ENCODE measurements around the gene TCAF2. TPM values are rescaled to one million over a fixed set of nuclear protein-coding genes. Genes with fewer than 3 reads are reported as not detected.
"Not testable (repeated sequence)": the region's sequence is repeated elsewhere in the genome, so short reads cannot be mapped to it uniquely, and the experiment has no call there.

Gene TCAF2
- total and polyA plus RNA-seq, 2 donors (not counting 1 experiment from before 2014, with no cell fraction given): 4.1 to 15.9 TPM

GRCh38 chr7:143598086-143598485 lies 22.7 kb upstream of the TCAF2 start:
- H3K79me2 ChIP-seq (ENCODE audit: control insufficient read depth, insufficient read depth, low read length); H3K36me3 ChIP-seq (replicated peaks in 1 of 2; ENCODE audit: control extremely low read depth in 1 of 2, control insufficient read depth in 1 of 2, extremely low read depth in 1 of 2, insufficient read depth in 2 of 2, low read length in 1 of 2); ATAC-seq (ENCODE audit: low read depth); H3K4me2 ChIP-seq (replicated peaks; ENCODE audit: low read depth, low read length, poor library complexity, severe bottlenecking); H3K4me1 Mint-ChIP-seq; intact Hi-C loops (cut with micrococcal nuclease); CTCF ChIA-PET; H3K4me3 Mint-ChIP-seq; H3K27me3 ChIP-seq (replicated peaks in 1 of 4; ENCODE audit: control extremely low read depth in 1 of 4, control insufficient read depth in 3 of 4, insufficient read depth in 4 of 4, low read length in 3 of 4); POLR2A ChIA-PET; H3K9ac ChIP-seq (ENCODE audit: low read length); H2AFZ ChIP-seq (ENCODE audit: insufficient read depth, low read depth, low read length, poor library complexity, severe bottlenecking); H3K27me3 Mint-ChIP-seq; H3K9me3 ChIP-seq (ENCODE audit: control extremely low read depth in 1 of 3, control insufficient read depth in 2 of 3, insufficient read depth in 1 of 3, low read length in 2 of 3); H3K4me3 ChIP-seq (ENCODE audit: control extremely low read depth in 1 of 5, extremely low read depth in 1 of 5, insufficient read depth in 1 of 5, low read depth in 2 of 5, low read length in 4 of 5); H3K27ac ChIP-seq (ENCODE audit: low read length in 2 of 2); H3K9me3 Mint-ChIP-seq (ENCODE audit: insufficient read depth); DNase-seq; H3K4me1 ChIP-seq (ENCODE audit: control insufficient read depth in 2 of 2, insufficient read depth in 2 of 2, low read length in 2 of 2); H4K20me1 ChIP-seq (ENCODE audit: control insufficient read depth, insufficient read depth, low read length, poor library complexity, severe bottlenecking); H3K27ac Mint-ChIP-seq: not testable (repeated sequence)
- no CpG with 5 or more reads among the region's 11 CpGs for WGBS (ENCODE audit: insufficient coverage)

- H3K27me3 ChIP-seq (replicated peaks in 1 of 4; ENCODE audit: control extremely low read depth in 1 of 4, control insufficient read depth in 3 of 4, insufficient read depth in 4 of 4, low read length in 3 of 4); H4K20me1 ChIP-seq (ENCODE audit: control insufficient read depth, insufficient read depth, low read length, poor library complexity, severe bottlenecking); H3K4me2 ChIP-seq (replicated peaks; ENCODE audit: low read depth, low read length, poor library complexity, severe bottlenecking); H3K9me3 Mint-ChIP-seq (ENCODE audit: insufficient read depth); H3K4me1 Mint-ChIP-seq; ATAC-seq (ENCODE audit: low read depth); DNase-seq; H3K4me1 ChIP-seq (ENCODE audit: control insufficient read depth in 2 of 2, insufficient read depth in 2 of 2, low read length in 2 of 2); CTCF ChIA-PET; H3K27ac Mint-ChIP-seq; H2AFZ ChIP-seq (ENCODE audit: insufficient read depth, low read depth, low read length, poor library complexity, severe bottlenecking); H3K9me3 ChIP-seq (ENCODE audit: control extremely low read depth in 1 of 3, control insufficient read depth in 2 of 3, insufficient read depth in 1 of 3, low read length in 2 of 3); H3K79me2 ChIP-seq (ENCODE audit: control insufficient read depth, insufficient read depth, low read length); H3K27me3 Mint-ChIP-seq; intact Hi-C loops (cut with micrococcal nuclease); H3K4me3 Mint-ChIP-seq; POLR2A ChIA-PET; H3K4me3 ChIP-seq (ENCODE audit: control extremely low read depth in 1 of 5, extremely low read depth in 1 of 5, insufficient read depth in 1 of 5, low read depth in 2 of 5, low read length in 4 of 5); H3K27ac ChIP-seq (ENCODE audit: low read length in 2 of 2); H3K36me3 ChIP-seq (replicated peaks in 1 of 2; ENCODE audit: control extremely low read depth in 1 of 2, control insufficient read depth in 1 of 2, extremely low read depth in 1 of 2, insufficient read depth in 2 of 2, low read length in 1 of 2); H3K9ac ChIP-seq (ENCODE audit: low read length): not testable (repeated sequence)
- no CpG with 5 or more reads among the region's 2 CpGs for WGBS (ENCODE audit: insufficient coverage)
Measured at GRCh38 chr7:143603549-143603948, 17.2 kb upstream of the TCAF2 start.

GRCh38 chr7:143606088-143606487 lies 14.7 kb upstream of the TCAF2 start:
- H3K4me3 Mint-ChIP-seq: not testable (repeated sequence)

More at GRCh38 chr7:143606088-143606487, 14.7 kb upstream of the TCAF2 start:
- H4K20me1 ChIP-seq (ENCODE audit: control insufficient read depth, insufficient read depth, low read length, poor library complexity, severe bottlenecking); DNase-seq; H3K79me2 ChIP-seq (ENCODE audit: control insufficient read depth, insufficient read depth, low read length); H3K9ac ChIP-seq (ENCODE audit: low read length); H3K4me2 ChIP-seq (replicated peaks; ENCODE audit: low read depth, low read length, poor library complexity, severe bottlenecking); H3K4me1 Mint-ChIP-seq; H3K27me3 ChIP-seq (replicated peaks in 1 of 4; ENCODE audit: control extremely low read depth in 1 of 4, control insufficient read depth in 3 of 4, insufficient read depth in 4 of 4, low read length in 3 of 4); H3K4me3 ChIP-seq (ENCODE audit: control extremely low read depth in 1 of 5, extremely low read depth in 1 of 5, insufficient read depth in 1 of 5, low read depth in 2 of 5, low read length in 4 of 5); H3K9me3 ChIP-seq (ENCODE audit: control extremely low read depth in 1 of 3, control insufficient read depth in 2 of 3, insufficient read depth in 1 of 3, low read length in 2 of 3); H3K9me3 Mint-ChIP-seq (ENCODE audit: insufficient read depth); POLR2A ChIA-PET; H3K27ac ChIP-seq (ENCODE audit: low read length in 2 of 2); H3K27ac Mint-ChIP-seq; H3K4me1 ChIP-seq (ENCODE audit: control insufficient read depth in 2 of 2, insufficient read depth in 2 of 2, low read length in 2 of 2); CTCF ChIA-PET; H3K27me3 Mint-ChIP-seq; ATAC-seq (ENCODE audit: low read depth); intact Hi-C loops (cut with micrococcal nuclease); H2AFZ ChIP-seq (ENCODE audit: insufficient read depth, low read depth, low read length, poor library complexity, severe bottlenecking); H3K36me3 ChIP-seq (replicated peaks in 1 of 2; ENCODE audit: control extremely low read depth in 1 of 2, control insufficient read depth in 1 of 2, extremely low read depth in 1 of 2, insufficient read depth in 2 of 2, low read length in 1 of 2): not testable (repeated sequence)
- no CpG with 5 or more reads among the region's 1 CpG for WGBS (ENCODE audit: insufficient coverage)
